ENCODE results near the gene MAPK10. TPM values are rescaled to one million over a fixed set of nuclear protein-coding genes. Genes with fewer than 3 reads are reported as not detected.

Gene MAPK10
- polyA plus RNA-seq, 1 donor (not counting 4 experiments of a cell fraction or from before 2014, with no cell fraction given) = 8.2 TPM

- FAIRE-seq = no peak
Measured at GRCh38 chr4:86185659-86186058, 174.2 kb downstream of the MAPK10 start.

GRCh38 chr4:86184901-86185285, 175.0 kb downstream of the MAPK10 start:
- Histone ChIP-seq H3K27ac (ENCODE audit: control insufficient read depth, insufficient read depth, low read length) (no peak overlapping the region), H3K36me3 (ENCODE audit: control insufficient read depth in 2 of 2, extremely low read depth in 1 of 2, insufficient read depth in 2 of 2, low read length in 2 of 2) (no peaks in the 10 kb centered on the region), H3K9me3 (ENCODE audit: control insufficient read depth, low read depth, low read length) (no peaks in the 10 kb centered on the region), H4K20me1 (ENCODE audit: control insufficient read depth, extremely low read depth, insufficient read depth, low read length) (no peaks in the 10 kb centered on the region), H3K4me2 (ENCODE audit: control insufficient read depth, extremely low read depth, insufficient read depth, low read depth, low read length) (no peak overlapping the region), H2AFZ (ENCODE audit: control insufficient read depth, low read length) (no peak overlapping the region), H3K4me3 (ENCODE audit: control insufficient read depth in 2 of 3, extremely low read depth in 1 of 3, insufficient read depth in 2 of 3, low read depth in 1 of 3, low read length in 3 of 3) (no peak overlapping the region), H3K9ac (ENCODE audit: control insufficient read depth, extremely low read depth, insufficient read depth, low read length) (no peak overlapping the region), H3K27me3 (ENCODE audit: control insufficient read depth, extremely low read depth, insufficient read depth, low read length) (no peaks in the 10 kb centered on the region), H3K9me1 (ENCODE audit: control insufficient read depth, extremely low read depth, insufficient read depth, low read length) (no peaks in the 10 kb centered on the region), H3K79me2 (ENCODE audit: control insufficient read depth, insufficient read depth, low read length) (no peaks in the 10 kb centered on the region), H3K4me1 (ENCODE audit: control insufficient read depth, extremely low read depth, insufficient read depth, low read length) (no peaks in the 10 kb centered on the region)
- DNase-seq (ENCODE audit: low read depth, low spot score) (no peak), FAIRE-seq (no peak)
- TF ChIP-seq CTCF (optimal IDR thresholded peaks at IDR 0.05 in 1 of 3, IDR thresholded peaks at IDR 0.05 in 1 of 3, conservative IDR thresholded peaks at IDR 0.05 in 1 of 3; ENCODE audit: extremely low read depth in 1 of 3, insufficient read depth in 2 of 3, low read length in 3 of 3) = no peak
- TF ChIP-seq EZH2 (IDR thresholded peaks at IDR 0.05; ENCODE audit: low read length) = no peak
- dilution Hi-C loops (cut with MboI; ENCODE audit: extremely low pct_ligation_motif_present, low sequenced_read_pairs) = no loop called here

More at GRCh38 chr4:86185659-86186058, 174.2 kb downstream of the MAPK10 start:
- no peaks in the 10 kb centered on the region for H3K36me3 ChIP-seq (ENCODE audit: control insufficient read depth in 2 of 2, extremely low read depth in 1 of 2, insufficient read depth in 2 of 2, low read length in 2 of 2)
- H3K27me3 ChIP-seq (ENCODE audit: control insufficient read depth, extremely low read depth, insufficient read depth, low read length) = no peaks in the 10 kb centered on the region
- no peak overlapping the region for H3K27ac ChIP-seq (ENCODE audit: control insufficient read depth, insufficient read depth, low read length)
- H3K9me3 ChIP-seq (ENCODE audit: control insufficient read depth, low read depth, low read length) = no peaks in the 10 kb centered on the region
- H2AFZ ChIP-seq (ENCODE audit: control insufficient read depth, low read length) = no peak overlapping the region
- no peak for DNase-seq (ENCODE audit: low read depth, low spot score)
- no peaks in the 10 kb centered on the region for H3K9me1 ChIP-seq (ENCODE audit: control insufficient read depth, extremely low read depth, insufficient read depth, low read length)
- H3K4me3 ChIP-seq (ENCODE audit: control insufficient read depth in 2 of 3, extremely low read depth in 1 of 3, insufficient read depth in 2 of 3, low read depth in 1 of 3, low read length in 3 of 3) = no peak overlapping the region
- H4K20me1 ChIP-seq (ENCODE audit: control insufficient read depth, extremely low read depth, insufficient read depth, low read length) = no peaks in the 10 kb centered on the region
- no peaks in the 10 kb centered on the region for H3K79me2 ChIP-seq (ENCODE audit: control insufficient read depth, insufficient read depth, low read length)
- dilution Hi-C loops (cut with MboI; ENCODE audit: extremely low pct_ligation_motif_present, low sequenced_read_pairs) = no loop called here
- no peaks in the 10 kb centered on the region for H3K4me1 ChIP-seq (ENCODE audit: control insufficient read depth, extremely low read depth, insufficient read depth, low read length)
- no peak overlapping the region for H3K4me2 ChIP-seq (ENCODE audit: control insufficient read depth, extremely low read depth, insufficient read depth, low read depth, low read length)
- TF ChIP-seq EZH2 (IDR thresholded peaks at IDR 0.05; ENCODE audit: low read length) (no peak), CTCF (optimal IDR thresholded peaks at IDR 0.05 in 1 of 3, IDR thresholded peaks at IDR 0.05 in 1 of 3, conservative IDR thresholded peaks at IDR 0.05 in 1 of 3; ENCODE audit: extremely low read depth in 1 of 3, insufficient read depth in 2 of 3, low read length in 3 of 3) (no peak)
- H3K9ac ChIP-seq (ENCODE audit: control insufficient read depth, extremely low read depth, insufficient read depth, low read length) = no peak overlapping the region

Data from keratinocyte (primary cell).